Measurements from ENCODE around the gene KRT7. TPM values are rescaled to one million over a fixed set of nuclear protein-coding genes. Genes with fewer than 3 reads are reported as not detected.

The KRT7 gene
- total RNA-seq, 4 donors from 2014 or later: 333 to 826 (median 460) TPM

GRCh38 chr12:52230364-52231281, 2.4 kb upstream of the KRT7 start:
- TF ChIP-seq POLR2A (IDR thresholded peaks at IDR 0.05) (peak in 1 of 2 donors; percentile 76), CTCF (IDR thresholded peaks at IDR 0.05) (peak in 1 of 6 experiments; percentile 13)
- intact Hi-C loops (cut with DNase I): no loop called here
- no peak overlapping the region for H3K4me3 ChIP-seq (replicated peaks in 1 of 3)
- peak; percentile 94 for DNase-seq
- WGBS, 2 donors: 38 to 39% methylated on average over 8 of the region's 8 CpGs
- H3K9me3 ChIP-seq: no peaks in the 10 kb centered on the region
- H3K27ac ChIP-seq: peak overlapping the region; percentile 99 to 100 (median 99)
- peaks cover 48 to 55% of the 10 kb centered on the region in 2 donors for H3K4me1 ChIP-seq
- H3K36me3 ChIP-seq: peaks cover 0 to 6% of the 10 kb centered on the region in 2 donors
- H3K27me3 ChIP-seq: no peaks in the 10 kb centered on the region

- Histone ChIP-seq H3K9me3 (no peaks in the 10 kb centered on the region), H3K4me1 (peaks cover 49 to 55% of the 10 kb centered on the region in 2 donors), H3K27me3 (no peaks in the 10 kb centered on the region), H3K27ac (peak overlapping the region; percentile 99 to 100 (median 99)), H3K4me3 (replicated peaks in 1 of 3) (no peak overlapping the region), H3K36me3 (peaks cover under 1 to 7% of the 10 kb centered on the region in 2 donors)
- 45 to 50% methylated on average over 15 to 16 of the region's 16 CpGs for WGBS, 2 donors
- TF ChIP-seq POLR2A (IDR thresholded peaks at IDR 0.05) (peak in 1 of 2 donors; percentile 27), CTCF (IDR thresholded peaks at IDR 0.05) (no peak)
- DNase-seq: peak; percentile 61 to 70
- intact Hi-C loops (cut with DNase I): no loop called here
Measured at GRCh38 chr12:52231305-52232202, 1.5 kb upstream of the KRT7 start.

- WGBS, 2 donors: 37 to 41% methylated on average over 10 to 11 of the region's 12 CpGs
- Histone ChIP-seq H3K36me3 (peaks cover 7% of the 10 kb centered on the region in 2 donors), H3K9me3 (no peaks in the 10 kb centered on the region), H3K4me3 (replicated peaks in 1 of 3) (peak overlapping the region in 1 of 3 donors; percentile 71), H3K27me3 (no peaks in the 10 kb centered on the region), H3K4me1 (peaks cover 51 to 59% of the 10 kb centered on the region in 2 donors), H3K27ac (peak overlapping the region; percentile 99 to 100 (median 99))
- no peak for DNase-seq
- intact Hi-C loops (cut with DNase I): no loop called here
- TF ChIP-seq POLR2A (IDR thresholded peaks at IDR 0.05): no peak
- TF ChIP-seq CTCF (IDR thresholded peaks at IDR 0.05): no peak
Measured at GRCh38 chr12:52232203-52232673, 805 bp upstream of the KRT7 start.

GRCh38 chr12:52233462-52234207, 592 bp downstream of the KRT7 start:
- intact Hi-C loops (cut with DNase I): no loop called here
- 6 to 18% methylated on average over 16 to 19 of the region's 40 CpGs for WGBS, 2 donors
- DNase-seq: peak; percentile 44
- Histone ChIP-seq H3K27me3 (no peaks in the 10 kb centered on the region), H3K4me3 (replicated peaks in 1 of 3) (peak overlapping the region; percentile 60 to 88 (median 71)), H3K27ac (peak overlapping the region; percentile 99 to 100 (median 99)), H3K9me3 (no peaks in the 10 kb centered on the region), H3K4me1 (peaks cover 51 to 71% of the 10 kb centered on the region in 2 donors), H3K36me3 (peaks cover 7 to 17% of the 10 kb centered on the region in 2 donors)
- TF ChIP-seq CTCF (IDR thresholded peaks at IDR 0.05): no peak
- TF ChIP-seq POLR2A (IDR thresholded peaks at IDR 0.05): no peak

All from thyroid gland (tissue), 4 donors.